Stimulated activated CD4-positive, alpha-beta T cell treated with anti-CD3 and anti-CD28 coated beads, Interleukin-1b, Interleukin-23, amount 100 ng/mL, for 1 hour (primary cell): Measurements from ENCODE around the gene PELO.

Experiments used
- DNase-seq, 2 donors: peaks; one replicate each; pipeline ENCODE4 v3.0.0-alpha.2; 2020; ENCODE audit warnings: low read depth in 2 of 2

Gene PELO

GRCh38 chr5:52829664-52830063 is 41.9 kb downstream of the PELO start:
- no peak for DNase-seq

- DNase-seq, result no peak
Observed at GRCh38 chr5:52830650-52831049, 42.9 kb downstream of the PELO start.

GRCh38 chr5:52831786-52832511 is 44.2 kb downstream of the PELO start:
- DNase-seq, result no peak

GRCh38 chr5:52834320-52834719 is 46.6 kb downstream of the PELO start:
- no peak for DNase-seq

DNA sequence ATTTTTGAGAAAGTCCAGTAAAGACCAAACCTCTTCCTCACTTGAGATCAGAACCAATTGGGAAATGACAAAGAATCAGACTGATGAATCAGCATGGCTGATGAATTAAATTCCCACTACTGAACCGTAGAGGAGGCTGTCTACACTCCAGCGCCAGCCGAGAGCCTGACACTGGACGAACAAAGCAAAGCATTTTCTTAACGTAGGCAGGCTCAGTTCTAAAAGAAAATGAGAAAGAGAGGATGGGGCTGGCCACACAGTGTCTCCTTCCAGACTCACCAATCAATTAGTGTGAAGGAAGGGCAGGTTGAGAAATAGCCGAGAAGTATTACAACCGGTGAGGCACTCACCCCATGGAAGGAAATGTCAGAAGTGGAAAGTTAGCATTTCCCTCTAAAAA is 49.4 kb downstream of the PELO start:
- DNase-seq, result no peak
